Activated T-cell treated with anti-CD3 and anti-CD28 coated beads, Interleukin-2, amount 50 U/mL, for 4 hours (primary cell): ENCODE results near the gene CDYL. TPM values are rescaled to one million over a fixed set of nuclear protein-coding genes. Genes with fewer than 3 reads are reported as not detected.

Experiments
- ATAC-seq, 2 donors: fragments of 200-7000 bp; cut with Tn5 transposase; one replicate each; pipeline ENCODE4 v1.10.0; 2021
- DNase-seq: peaks from one replicate; pipeline ENCODE4 v3.0.0-alpha.2; 2020
- H3K27me3 Mint-ChIP-seq: one replicate; pipeline ENCODE4 v1.8.0; 2021; ENCODE audit warnings: low read depth, mixed read lengths
- H3K36me3 Mint-ChIP-seq: one replicate; pipeline ENCODE4 v1.8.0; 2022; ENCODE audit warnings: mixed read lengths; ENCODE audit not compliant: insufficient read depth
- H3K4me1 Mint-ChIP-seq: one replicate; pipeline ENCODE4 v1.8.0; 2021; ENCODE audit warnings: low read depth, mixed read lengths
- H3K4me3 Mint-ChIP-seq: one replicate; pipeline ENCODE4 v1.8.0; 2021; ENCODE audit warnings: mild to moderate bottlenecking, moderate library complexity, mixed read lengths
- H3K9me3 Mint-ChIP-seq: one replicate; pipeline ENCODE4 v1.8.0; 2021; ENCODE audit warnings: mixed read lengths
- total RNA-seq, 3 donors: library from RNA; stranded (reverse); gene quantifications; one replicate each; pipeline ENCODE4 v1.2.1, GENCODE V29; 2021

CDYL gene
- total RNA-seq, 3 donors from 2014 or later = 19.1 to 22.3 (median 21.4) TPM

DNA sequence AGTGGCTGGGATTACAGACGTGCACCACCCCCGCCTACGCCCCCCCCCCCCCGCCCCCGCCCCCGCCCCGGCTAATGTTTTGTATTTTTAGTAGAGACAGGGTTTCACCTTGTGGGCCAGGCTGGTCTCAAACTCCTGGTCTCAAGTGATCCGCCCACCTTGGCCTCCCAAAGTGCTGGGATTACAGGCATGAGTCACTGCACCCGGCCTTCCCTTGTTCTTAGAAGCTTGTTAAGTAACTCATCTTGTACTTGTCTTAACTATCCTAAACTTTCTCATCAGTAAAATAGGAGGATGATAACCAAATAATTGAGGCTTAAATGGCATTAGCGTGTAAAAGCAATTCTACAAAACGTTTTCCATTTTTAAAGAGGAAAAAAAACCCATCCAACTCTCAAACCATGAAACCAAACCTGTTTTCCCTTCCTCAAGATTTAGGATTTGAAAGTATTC, 4.2 kb downstream of the CDYL start:
- Mint-ChIP-seq H3K9me3 (peaks cover 4% of the 10 kb centered on the region), H3K4me3 (no peak overlapping the region), H3K27me3 (no peaks in the 10 kb centered on the region), H3K4me1 (peaks cover 64% of the 10 kb centered on the region), H3K36me3 (peaks cover 3% of the 10 kb centered on the region)
- ATAC-seq (no peak), DNase-seq (no peak)

DNA sequence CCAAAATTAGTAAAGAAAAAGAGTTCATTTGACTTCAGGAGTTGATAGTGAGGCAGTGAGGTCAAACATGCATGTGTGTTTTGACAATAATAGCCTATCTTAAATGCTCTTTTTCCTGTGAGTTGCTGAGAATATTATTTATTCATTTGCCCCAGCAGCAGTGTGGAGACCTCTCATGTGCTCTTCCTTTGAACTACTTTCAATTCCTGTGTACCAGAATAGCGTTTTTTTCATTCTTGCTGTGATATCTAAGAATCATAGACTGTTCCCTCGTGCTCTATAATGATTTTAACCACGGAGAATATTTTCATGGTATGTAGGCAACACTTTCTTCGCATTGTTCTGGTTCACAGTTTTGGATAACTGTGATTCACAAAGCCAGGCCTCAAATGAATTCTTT, 5.2 kb downstream of the CDYL start:
- no peaks in the 10 kb centered on the region for H3K27me3 Mint-ChIP-seq
- peaks cover 68% of the 10 kb centered on the region for H3K4me1 Mint-ChIP-seq

DNA sequence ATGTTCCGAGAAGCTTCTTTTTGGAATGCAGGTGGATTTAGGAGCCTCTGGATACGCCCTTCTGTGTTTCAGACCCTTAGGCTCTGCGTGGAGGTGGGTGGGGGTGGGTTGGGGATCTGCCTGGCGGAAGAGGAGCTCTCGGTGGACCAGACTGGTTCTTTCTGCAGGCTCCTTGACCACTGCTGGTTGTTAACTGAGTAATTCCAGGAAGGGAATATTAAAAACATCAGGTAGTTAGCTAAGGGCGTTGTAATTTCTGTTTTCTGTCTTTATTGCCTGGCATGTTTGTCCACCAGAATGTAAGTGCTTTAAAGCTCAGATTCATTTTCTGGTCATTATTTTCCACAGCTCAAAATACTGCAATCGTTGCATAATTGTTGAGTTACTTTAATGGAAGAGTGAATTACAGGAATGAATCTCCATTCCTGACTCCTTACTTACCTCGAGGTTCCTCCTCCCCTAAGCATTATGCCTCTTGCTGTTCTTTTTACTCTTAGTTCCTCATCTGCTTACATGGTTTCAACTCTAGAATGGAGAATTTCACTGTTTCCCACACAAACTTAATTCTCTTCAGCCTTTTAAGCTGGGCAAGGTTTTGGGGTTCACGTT, 5.9 kb downstream of the CDYL start:
- Mint-ChIP-seq H3K36me3 (peaks cover 3% of the 10 kb centered on the region), H3K4me3 (no peak overlapping the region), H3K9me3 (peaks cover 4% of the 10 kb centered on the region), H3K4me1 (peaks cover 74% of the 10 kb centered on the region), H3K27me3 (no peaks in the 10 kb centered on the region)
- DNase-seq = no peak
- no peak for ATAC-seq

More for the DNA sequence above, 5.2 kb downstream of the CDYL start:
- peaks cover 3% of the 10 kb centered on the region for H3K36me3 Mint-ChIP-seq
- peak overlapping the region; percentile 2 for H3K4me3 Mint-ChIP-seq
- no peak for ATAC-seq
- peaks cover 4% of the 10 kb centered on the region for H3K9me3 Mint-ChIP-seq
- DNase-seq = no peak

DNA sequence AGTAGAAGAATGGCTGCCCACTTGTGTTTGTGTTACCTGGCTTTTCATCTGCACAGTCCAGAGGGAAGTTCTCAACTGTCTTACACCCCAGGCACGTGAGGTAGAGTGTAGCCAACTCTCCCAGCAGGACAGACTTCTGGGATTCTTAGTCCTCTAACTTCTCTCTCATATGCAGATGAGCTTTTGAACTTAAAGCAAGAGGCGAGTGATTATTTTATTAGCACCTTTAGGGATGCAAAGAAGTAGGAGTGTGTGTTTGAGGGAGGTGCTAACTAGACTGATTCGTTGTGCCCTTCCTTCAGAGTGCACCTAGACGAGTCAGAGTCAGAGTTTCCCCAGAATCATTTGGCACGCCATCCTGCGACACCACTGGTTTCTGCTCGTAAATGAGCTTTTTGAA, 10.8 kb downstream of the CDYL start:
- no peak for DNase-seq
- peaks cover 72% of the 10 kb centered on the region for H3K4me1 Mint-ChIP-seq
- peak in 1 of 2 donors; percentile 48 for ATAC-seq
- H3K36me3 Mint-ChIP-seq = peaks cover 6% of the 10 kb centered on the region
- no peaks in the 10 kb centered on the region for H3K9me3 Mint-ChIP-seq
- H3K4me3 Mint-ChIP-seq = no peak overlapping the region
- peaks cover 2% of the 10 kb centered on the region for H3K27me3 Mint-ChIP-seq

DNA sequence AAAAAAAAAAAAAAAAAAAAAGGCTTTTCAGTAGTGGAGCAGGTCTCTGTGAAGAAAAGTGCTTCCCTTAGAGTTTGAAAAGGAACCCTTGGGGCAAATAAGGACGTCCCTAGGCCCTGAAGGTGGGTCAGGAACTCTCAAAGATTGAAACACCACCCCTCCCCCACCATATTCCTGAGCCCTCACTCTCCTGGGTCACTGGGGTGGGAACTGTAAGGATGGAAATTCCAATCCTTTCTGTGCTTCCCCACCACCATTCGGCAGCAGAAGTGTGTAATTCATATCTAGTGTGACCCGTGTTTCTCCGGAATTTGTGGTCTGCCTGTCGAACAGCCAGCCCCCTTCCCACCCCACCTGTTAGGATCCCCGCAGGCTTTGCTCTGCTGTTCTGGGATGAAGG, 12.3 kb downstream of the CDYL start:
- no peak for DNase-seq
- peaks cover 6% of the 10 kb centered on the region for H3K36me3 Mint-ChIP-seq
- no peak for ATAC-seq
- H3K27me3 Mint-ChIP-seq = peaks cover 2% of the 10 kb centered on the region
- H3K4me3 Mint-ChIP-seq = no peak overlapping the region
- no peaks in the 10 kb centered on the region for H3K9me3 Mint-ChIP-seq
- peaks cover 60% of the 10 kb centered on the region for H3K4me1 Mint-ChIP-seq

DNA sequence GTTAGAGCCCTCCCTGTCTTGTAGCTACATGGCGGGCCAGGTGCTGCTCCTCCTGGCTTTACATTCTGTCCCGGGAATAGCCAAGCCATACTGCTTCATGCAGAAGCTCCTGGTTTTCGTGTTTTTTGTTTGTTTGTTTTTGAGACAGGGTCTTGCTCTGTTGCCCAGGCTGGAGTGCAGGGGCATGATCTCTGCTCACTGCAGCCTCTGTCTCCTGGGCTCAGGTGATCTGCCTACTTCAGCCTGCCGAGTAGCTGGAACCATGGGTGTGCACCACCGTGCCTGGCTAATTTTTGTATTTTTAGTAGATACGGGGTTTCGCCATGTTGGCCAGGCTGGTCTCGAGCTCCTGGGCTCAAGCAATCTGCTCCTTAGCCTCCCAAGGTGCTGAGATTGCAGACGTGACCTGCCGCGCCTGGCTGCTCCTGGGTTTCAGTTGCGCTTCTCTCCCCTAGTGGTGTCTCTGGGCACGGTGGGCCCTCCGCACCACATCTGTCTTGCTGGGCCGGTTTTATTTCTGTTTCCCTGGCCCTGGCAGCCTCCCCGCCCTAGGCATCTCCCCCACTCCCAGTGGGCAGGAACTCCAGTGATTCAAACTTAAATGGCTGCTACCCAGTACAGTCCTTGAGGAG, 12.9 kb downstream of the CDYL start:
- H3K9me3 Mint-ChIP-seq = no peaks in the 10 kb centered on the region
- peaks cover 54% of the 10 kb centered on the region for H3K4me1 Mint-ChIP-seq
- ATAC-seq = no peak
- peaks cover 2% of the 10 kb centered on the region for H3K27me3 Mint-ChIP-seq
- no peak for DNase-seq
- H3K36me3 Mint-ChIP-seq = peaks cover 5% of the 10 kb centered on the region
- H3K4me3 Mint-ChIP-seq = no peak overlapping the region

DNA sequence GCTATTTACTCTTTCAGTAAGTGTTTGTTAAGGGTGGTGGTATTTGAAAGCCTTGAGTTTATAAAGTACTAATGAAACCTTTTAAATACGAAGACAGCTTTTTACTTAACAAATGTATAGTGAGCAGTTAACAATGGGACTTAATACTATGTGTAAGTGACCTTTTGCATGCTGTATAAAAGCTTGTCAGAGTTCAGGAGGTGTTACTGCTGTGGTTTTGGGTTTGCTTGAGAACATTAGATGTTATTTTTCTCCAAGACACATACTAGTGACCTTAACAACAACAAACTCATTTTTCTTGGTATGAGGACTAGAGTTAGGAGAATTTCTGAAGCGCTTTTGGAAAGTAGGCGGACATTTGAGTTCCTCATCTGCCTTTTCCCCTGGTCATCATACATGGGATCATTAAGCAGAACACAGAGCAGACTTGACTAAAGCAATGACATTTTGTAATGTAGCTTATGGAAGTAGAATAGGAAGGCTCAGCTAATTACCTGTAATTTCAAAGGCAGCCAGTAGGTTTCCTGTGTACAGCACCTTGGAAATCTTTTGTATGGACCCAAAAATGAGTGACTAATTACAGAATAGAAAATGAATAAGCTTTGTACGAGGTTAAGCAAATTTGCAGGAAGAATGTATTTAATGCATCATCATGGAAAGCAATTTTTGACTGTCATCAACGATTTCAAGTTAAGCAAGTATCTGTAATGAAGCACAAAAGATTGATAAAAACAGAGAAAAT, 14.1 kb downstream of the CDYL start:
- DNase-seq = no peak
- peak; percentile 53 to 61 for ATAC-seq
- Mint-ChIP-seq H3K4me1 (peaks cover 52% of the 10 kb centered on the region), H3K36me3 (peaks cover 5% of the 10 kb centered on the region), H3K4me3 (no peak overlapping the region), H3K9me3 (no peaks in the 10 kb centered on the region), H3K27me3 (peaks cover 2% of the 10 kb centered on the region)

DNA sequence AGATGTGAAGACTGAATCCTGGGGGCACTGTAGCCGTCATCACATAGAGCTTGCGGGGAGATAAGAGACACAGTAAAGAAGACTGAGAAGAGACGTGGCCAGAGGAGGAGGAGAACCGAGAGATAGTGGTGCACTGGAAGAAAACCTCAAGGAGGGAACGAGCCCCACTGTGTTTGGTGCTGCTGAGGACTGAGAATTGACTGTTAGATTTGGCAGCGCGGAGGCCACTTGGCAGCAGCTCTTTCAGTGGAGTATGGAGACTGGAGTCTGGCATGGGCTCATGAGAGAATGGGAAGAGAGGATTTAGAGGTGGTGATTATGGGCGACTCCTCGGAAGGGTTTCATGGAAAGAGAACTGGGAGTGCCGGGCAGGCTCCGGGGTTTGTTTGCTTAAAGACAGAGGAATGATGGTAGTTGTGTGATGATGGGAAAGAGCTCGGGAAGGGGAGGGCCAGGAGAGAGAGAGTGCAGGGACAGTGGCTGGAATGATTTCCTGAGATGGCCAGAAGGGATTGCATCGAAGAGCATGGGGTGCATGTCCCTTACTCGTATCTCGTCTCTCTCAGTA, 18.0 kb downstream of the CDYL start:
- no peak for ATAC-seq
- Mint-ChIP-seq H3K9me3 (no peaks in the 10 kb centered on the region), H3K4me1 (peaks cover 54% of the 10 kb centered on the region), H3K27me3 (no peaks in the 10 kb centered on the region), H3K4me3 (no peak overlapping the region), H3K36me3 (peaks cover 1% of the 10 kb centered on the region)
- no peak for DNase-seq

DNA sequence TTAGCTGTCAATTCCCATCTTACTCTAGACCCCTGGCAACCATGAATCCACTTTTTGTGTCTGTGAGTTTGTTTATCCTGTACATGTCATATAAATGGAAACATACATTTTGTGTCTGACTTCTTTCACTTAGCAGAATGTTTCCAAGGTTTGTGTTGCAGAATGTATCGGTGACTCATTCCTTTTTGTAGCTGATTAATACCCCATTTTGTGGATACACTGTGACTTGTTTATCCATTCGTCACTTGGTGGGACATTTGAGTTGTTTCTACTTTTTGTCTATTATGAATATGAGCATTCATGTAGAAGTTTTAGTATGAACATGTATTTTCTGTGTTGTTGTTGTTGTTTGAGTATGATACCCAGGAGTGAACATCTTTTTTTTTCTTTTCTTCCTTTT, 21.4 kb downstream of the CDYL start:
- H3K9me3 Mint-ChIP-seq = peaks cover 6% of the 10 kb centered on the region
- H3K4me1 Mint-ChIP-seq = peaks cover 52% of the 10 kb centered on the region
- no peaks in the 10 kb centered on the region for H3K27me3 Mint-ChIP-seq
- no peak for DNase-seq
- ATAC-seq = peak; percentile 50
- H3K4me3 Mint-ChIP-seq = no peak overlapping the region
- H3K36me3 Mint-ChIP-seq = no peaks in the 10 kb centered on the region

DNA sequence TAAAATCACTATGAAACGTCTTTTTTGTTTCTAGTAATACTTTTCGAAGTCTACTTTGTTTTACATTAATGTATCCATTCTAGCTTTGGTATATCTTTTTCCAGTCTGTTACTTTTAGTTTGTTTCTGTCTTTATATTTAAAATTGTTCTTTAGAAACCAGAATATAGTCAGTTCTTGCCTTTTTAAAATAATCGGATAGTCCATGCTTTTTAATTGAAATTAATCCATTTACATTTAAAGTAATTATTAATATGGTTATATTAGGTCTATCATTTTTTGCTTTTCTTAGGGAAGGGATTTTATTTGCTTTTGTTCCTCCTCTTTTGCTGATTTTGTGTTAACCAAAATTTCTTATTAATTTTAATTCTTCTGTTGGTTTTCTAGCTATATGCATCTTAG, 23.7 kb downstream of the CDYL start:
- Mint-ChIP-seq H3K4me3 (no peak overlapping the region), H3K27me3 (no peaks in the 10 kb centered on the region), H3K36me3 (no peaks in the 10 kb centered on the region), H3K4me1 (peaks cover 72% of the 10 kb centered on the region), H3K9me3 (peaks cover 6% of the 10 kb centered on the region)
- ATAC-seq (no peak), DNase-seq (no peak)

DNA sequence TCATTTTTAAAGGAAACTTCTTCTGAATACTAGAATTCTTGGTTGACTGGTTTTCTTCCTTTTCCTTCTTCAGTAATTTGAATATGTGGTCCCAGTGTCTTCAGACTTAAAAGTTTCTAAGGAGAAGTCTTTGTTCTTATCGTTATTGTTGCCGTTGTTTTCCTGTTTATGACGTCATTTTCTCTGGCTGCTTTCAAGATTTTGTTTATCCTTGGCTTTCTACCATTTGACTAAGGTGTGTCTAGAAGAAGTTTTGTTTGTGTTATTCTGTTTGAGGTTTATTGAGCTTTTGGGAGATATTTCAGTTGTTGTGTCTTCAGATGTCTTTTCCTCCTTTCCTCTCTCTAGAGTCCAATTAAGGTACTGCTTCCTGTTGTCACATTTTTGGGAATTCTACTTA, 24.5 kb downstream of the CDYL start:
- Mint-ChIP-seq H3K4me3 (no peak overlapping the region), H3K4me1 (peaks cover 69% of the 10 kb centered on the region), H3K36me3 (no peaks in the 10 kb centered on the region), H3K9me3 (peaks cover 6% of the 10 kb centered on the region), H3K27me3 (no peaks in the 10 kb centered on the region)
- ATAC-seq (no peak), DNase-seq (no peak)

DNA sequence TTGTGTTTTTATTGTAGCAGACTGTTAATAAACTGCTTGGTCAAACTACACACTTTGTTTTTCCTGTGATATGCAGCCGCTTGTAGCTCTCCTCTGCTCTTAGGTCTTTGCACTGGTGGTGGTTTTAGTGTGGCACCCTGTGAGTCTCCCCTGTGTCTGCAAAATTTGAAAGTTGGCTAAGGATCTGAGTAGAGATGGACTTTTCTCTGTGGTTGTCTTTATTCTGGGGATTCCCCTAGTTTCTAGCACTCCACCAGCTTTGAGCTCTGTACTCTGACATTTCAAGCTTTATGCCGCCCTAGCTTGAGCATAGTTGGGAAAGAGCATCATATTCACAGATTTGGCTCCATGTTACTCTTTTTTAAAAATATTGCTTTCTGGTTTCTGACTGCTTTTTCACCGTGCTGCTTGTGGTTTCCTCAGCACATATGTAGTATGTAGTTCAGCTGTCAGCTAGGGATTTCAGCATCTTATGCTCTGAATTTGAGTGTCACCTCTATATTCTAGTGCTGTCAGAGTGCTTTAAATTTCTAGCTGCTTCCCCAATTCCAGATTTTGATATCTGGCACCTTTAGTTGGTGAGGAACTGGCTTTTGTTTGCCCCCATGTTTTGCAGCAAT, 25.4 kb downstream of the CDYL start:
- peaks cover 6% of the 10 kb centered on the region for H3K9me3 Mint-ChIP-seq
- peak overlapping the region; percentile 5 for H3K4me3 Mint-ChIP-seq
- DNase-seq = no peak

DNA sequence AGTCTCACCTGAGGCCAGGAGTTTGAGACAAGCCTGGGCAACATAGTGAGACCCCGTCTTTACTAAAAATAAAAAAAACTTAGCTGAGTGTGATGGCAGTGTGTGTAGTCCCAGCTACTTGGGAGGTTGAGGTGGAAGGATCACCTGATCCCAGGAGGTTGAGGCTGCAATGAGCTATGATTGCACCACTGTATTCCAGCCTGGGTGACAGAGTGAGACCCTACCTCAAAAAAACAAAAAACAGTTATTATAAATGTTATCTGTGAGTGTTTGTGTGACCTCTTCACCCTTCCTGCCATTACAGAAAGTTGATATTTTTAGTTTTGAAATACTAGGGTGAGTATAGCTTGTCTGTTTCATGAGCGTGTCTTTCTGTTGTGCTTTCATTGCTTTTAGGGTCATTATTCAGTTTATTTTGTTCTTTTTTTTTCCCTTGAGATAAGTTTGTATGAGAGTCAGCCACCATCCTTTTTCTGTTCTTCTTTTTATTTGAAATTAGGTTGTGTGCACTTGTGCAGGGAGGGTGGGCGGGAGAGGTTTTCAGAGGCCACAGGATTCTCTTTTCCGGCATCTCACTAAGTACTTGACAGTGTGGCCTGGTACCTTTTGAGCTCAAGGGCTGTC, 26.2 kb downstream of the CDYL start:
- ATAC-seq = no peak
- H3K4me3 Mint-ChIP-seq = no peak overlapping the region
- DNase-seq = no peak
- H3K9me3 Mint-ChIP-seq = peaks cover 6% of the 10 kb centered on the region
- H3K27me3 Mint-ChIP-seq = no peaks in the 10 kb centered on the region
- H3K4me1 Mint-ChIP-seq = peaks cover 72% of the 10 kb centered on the region
- H3K36me3 Mint-ChIP-seq = peaks cover 3% of the 10 kb centered on the region

More for the DNA sequence above, 25.4 kb downstream of the CDYL start:
- Mint-ChIP-seq H3K27me3 (no peaks in the 10 kb centered on the region), H3K4me1 (peaks cover 70% of the 10 kb centered on the region), H3K36me3 (no peaks in the 10 kb centered on the region)
- peak; percentile 78 to 79 for ATAC-seq

DNA sequence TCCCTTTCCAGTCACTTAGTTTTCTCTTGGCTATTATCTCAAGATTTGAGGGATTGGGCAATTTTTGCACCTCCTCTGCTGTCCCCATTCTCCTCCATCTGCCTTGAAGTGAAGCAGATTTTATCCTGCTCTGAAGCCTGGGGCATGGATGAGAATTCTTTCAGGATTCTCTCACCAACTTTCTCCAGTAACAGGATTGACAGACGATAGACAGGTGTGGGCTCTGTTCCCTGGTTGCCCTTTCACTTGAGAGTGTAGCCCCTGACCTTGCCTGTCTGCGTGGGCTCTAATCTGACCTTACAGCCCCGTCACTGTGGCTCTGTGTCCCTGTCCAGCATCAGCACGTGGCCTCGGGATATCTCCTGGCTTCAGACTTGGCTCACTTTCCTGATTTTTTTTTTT, 27.1 kb downstream of the CDYL start:
- H3K27me3 Mint-ChIP-seq = no peaks in the 10 kb centered on the region
- peaks cover 6% of the 10 kb centered on the region for H3K9me3 Mint-ChIP-seq
- H3K4me3 Mint-ChIP-seq = no peak overlapping the region
- DNase-seq = no peak
- peaks cover 68% of the 10 kb centered on the region for H3K4me1 Mint-ChIP-seq
- no peak for ATAC-seq
- peaks cover 8% of the 10 kb centered on the region for H3K36me3 Mint-ChIP-seq
